NCI-H1105 (cell line): ENCODE data around the gene PDGFC.

Experiments
- DNase-seq: peaks from one replicate; lab custom pipeline; 2025; lab: John Stamatoyannopoulos, UW

PDGFC gene

DNA sequence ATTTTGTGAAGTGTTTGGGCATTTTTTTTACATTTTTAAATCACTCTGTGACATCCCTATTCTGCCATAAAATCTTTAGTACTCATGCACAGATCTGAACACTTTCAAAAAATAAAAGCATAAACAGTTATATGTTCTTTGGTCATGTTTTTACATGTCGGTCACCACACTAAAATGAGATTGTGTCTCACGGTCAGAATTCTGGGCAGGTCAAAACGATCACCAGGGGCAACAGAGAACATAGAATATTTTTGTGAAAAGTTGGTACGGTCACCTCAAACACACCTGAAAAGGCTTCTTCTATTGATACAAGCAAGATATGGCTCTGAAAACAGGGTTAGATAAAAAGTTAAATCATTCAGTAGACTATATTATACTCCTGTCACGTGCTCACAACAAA, 189.1 kb downstream of the PDGFC start:
- no peak for DNase-seq

DNA sequence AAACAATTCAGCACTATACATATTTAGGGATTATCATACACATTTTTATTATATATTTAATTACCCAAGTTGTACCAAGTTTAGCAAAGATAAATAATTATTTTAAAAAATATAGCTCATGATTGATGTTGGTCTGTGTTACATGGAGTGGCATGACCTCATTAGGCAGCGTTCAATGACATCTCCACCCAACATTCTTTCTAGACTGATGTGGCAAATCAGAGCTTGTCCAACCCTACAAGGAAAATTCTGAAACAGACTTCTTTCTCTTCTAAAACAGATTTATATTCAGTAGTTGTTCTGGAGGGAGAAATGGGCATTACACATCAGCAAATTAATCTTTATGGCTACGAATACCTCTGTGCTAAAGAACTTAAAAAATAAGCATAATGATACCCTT, 189.7 kb downstream of the PDGFC start:
- no peak for DNase-seq

DNA sequence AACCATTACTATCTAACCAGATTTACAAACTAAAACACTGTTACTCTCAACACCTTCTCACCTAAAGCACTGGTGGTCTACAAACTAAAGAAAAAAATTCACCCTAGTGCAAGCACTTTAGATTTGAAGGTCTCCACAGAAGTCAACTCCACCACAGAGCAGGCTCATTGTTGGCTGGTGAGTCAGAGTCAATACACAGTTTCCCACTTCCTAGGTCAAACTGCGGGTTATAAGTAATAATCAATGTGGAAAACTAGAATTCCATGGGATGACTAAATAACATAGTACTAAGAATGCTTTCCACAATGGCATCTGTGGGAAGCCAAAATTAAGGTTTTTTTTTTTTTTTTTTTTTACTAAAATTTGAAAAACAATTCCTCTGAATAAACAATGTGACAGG, 191.8 kb downstream of the PDGFC start:
- DNase-seq, result no peak

DNA sequence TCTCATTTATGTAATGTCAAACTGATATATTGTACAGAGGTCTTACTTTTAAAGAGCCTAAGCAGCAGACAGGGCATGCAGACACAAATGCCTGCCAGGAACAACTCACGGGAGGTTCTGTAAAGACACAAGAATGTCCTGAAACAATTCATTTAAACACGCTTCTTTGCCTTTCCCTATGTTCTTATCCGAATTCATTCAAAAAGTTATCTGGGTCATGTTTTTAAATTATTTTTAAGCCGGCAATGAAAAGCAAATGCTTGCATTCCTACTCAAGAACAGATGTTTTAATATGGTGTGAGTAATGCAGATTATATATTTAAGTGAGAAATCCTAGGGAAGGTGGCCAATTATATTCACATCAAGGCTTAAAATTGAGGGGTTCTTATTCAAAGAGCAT, 192.6 kb downstream of the PDGFC start:
- DNase-seq, result no peak

DNA sequence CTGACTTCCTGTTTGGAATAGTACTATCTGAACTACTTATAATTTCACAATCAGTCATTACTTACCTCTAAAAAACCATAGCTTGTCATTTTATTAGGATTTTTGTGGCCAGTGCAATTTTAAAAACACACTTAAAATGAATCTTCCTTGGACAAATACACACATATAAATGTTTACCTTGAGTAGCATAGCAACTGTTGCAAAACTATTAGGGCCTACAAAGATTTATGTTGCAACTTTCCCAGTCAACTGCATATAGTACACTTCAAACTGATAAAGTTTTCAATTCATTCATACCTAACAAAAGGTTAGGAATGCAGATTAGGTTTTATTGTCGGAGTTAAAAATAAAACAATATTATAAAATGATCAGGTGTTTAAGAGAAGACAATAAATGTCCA, 193.0 kb downstream of the PDGFC start:
- DNase-seq, result no peak

DNA sequence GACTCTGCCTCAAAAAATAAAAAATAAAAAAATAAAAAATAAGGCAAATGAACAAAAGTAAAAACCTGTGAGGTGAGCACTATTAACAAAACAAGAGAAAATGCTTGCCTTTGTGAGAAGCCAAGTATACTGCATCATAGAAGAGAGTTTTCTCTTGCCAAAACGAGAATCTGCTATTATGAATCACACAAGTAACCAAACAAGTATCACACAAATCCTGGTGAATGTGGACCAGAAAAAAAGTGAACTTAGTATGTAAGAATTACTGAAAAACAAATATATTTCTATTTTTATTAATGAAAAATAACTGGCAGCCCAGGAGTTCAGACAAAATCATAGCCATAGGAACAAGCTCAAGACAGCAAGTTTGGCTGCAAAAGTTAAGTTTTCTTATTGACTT, 193.5 kb downstream of the PDGFC start:
- DNase-seq, result no peak

- no peak for DNase-seq
These were observed 195.8 kb downstream of the PDGFC start for GRCh38 chr4:156775813-156776212.

- DNase-seq, result no peak
These were observed 197.2 kb downstream of the PDGFC start for GRCh38 chr4:156774422-156774821.

- DNase-seq, result no peak
These were observed 197.8 kb downstream of the PDGFC start for GRCh38 chr4:156773648-156774357.

DNA sequence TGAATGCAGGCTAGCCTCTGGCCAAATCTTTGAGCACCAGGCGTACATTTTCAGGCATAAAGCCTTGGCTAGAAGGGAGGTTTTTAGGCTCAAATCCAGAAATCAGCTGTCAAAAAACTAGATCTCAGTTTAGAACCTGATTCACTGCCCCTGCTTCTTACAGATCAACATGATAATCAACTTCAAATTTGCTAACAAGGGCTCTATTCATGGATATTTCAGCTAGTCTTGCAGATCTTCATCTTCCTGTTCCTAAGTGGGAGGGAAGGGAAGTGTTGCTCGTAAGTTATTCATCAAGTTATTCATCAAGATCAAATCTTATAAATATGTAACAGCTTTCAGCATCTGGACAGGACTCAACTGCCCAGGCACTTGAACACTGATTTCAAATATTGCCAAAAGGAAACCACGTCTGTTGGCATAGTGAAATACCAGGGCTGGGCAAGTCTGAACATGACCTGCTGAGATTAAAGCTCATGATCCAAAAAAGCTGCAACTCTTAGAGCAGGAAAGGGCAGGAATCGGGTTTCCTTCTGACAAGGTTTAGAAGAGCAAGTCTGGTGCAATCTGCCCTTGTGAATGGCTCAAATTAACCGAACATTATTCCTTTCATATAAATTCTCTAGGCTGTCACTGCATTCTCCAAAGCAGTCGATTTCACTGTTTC, 200.3 kb downstream of the PDGFC start:
- DNase-seq, result peak; percentile 68

GRCh38 chr4:156770140-156770539, 201.5 kb downstream of the PDGFC start:
- no peak for DNase-seq

GRCh38 chr4:156767911-156768415, 203.6 kb downstream of the PDGFC start:
- DNase-seq, result no peak

DNA sequence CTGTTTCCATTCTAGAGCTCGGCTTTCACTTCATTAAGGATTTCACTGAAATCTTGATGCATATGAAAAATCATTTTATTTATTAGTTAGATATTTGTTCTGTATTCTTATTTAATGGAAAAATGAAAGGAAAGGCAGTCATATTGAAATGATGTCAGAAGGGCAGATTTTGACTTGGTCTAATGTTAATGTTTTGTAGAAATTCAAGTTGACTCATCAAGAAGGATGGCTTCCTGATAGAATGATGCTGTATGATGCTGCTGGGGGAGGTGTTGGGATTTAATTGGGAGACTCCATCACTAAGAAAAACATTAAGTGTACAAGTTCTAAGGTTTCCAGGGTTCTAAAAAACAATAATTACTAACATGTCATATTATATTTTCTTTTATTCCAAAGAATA, 204.8 kb downstream of the PDGFC start:
- no peak for DNase-seq

- no peak for DNase-seq
These were observed 206.3 kb downstream of the PDGFC start for GRCh38 chr4:156765277-156765676.

DNA sequence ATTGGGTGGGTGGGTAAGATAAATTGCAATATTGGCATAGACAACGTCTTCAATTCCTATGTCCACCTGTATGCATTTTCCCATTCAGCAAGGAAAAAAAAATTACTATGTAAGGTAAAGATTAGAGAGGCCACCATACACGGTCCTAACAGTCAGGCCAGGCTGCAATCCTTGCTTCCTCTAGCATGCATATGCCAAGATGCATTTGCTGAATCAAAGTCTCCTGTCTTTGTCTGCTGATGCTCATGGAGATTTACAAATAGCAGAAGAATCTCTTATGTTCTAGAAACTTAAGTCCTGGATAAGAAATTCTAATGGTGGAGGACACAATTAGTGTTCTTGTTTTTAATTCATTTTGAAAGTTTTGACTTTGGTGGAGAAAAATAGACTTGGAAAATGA, 206.8 kb downstream of the PDGFC start:
- DNase-seq, result no peak

DNA sequence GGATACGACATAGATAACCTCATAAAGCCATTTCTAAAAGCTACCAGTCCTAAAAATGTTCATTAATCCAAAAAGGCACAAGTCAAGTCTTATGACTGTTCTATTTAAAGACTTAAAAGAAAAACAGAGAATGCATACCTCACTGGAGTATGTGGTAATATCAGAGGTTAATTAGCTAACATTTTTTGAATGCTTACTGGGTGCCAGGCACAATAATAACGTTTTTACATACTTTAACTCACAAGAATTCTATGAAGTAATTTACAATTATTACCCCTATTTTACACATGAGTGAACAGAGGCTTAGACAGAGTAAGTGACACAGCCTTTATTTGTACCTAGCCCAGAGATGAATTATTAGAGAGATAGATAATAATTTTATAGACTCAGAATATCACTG, 207.5 kb downstream of the PDGFC start:
- no peak for DNase-seq

GRCh38 chr4:156763511-156763910, 208.1 kb downstream of the PDGFC start:
- DNase-seq, result peak; percentile 66

DNA sequence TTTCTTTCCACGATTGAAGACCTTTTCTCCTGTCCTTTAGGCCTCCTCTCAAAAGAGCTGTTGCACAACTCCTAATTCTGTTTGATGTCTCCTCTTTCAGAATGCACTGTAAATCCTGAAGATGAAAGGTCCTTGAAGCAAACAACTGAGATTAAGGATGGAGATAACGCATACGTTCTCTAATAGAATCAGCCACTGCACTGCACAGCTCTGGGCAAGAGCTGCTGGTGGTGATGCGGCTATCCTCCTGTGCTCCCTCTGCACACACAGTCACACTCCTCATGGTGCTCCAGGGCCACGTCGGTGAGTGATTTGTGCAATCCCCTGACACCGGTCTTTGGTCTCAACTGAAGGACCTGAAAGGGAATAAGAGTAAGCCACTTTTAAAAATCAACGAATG, 208.7 kb downstream of the PDGFC start:
- DNase-seq, result no peak

DNA sequence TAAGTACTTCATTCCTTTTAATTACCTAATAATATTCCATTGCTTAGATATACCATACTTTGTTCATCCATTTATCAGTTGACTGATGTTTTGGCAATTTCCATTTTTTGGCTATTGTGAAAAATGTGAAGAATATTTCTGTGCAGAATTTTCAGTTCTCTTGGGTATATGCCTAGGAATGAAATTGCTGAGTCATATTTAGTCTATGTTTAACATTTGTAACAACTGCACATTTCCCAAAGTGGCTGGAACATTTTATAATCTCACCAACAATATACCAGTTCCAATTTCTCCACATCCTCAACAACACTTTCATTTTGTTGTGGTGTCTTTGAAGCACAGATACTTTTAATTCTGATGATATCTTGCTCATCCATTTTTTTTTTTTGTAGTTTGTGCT, 215.5 kb downstream of the PDGFC start:
- DNase-seq, result no peak

GRCh38 chr4:156754832-156755570, 216.6 kb downstream of the PDGFC start:
- no peak for DNase-seq

DNA sequence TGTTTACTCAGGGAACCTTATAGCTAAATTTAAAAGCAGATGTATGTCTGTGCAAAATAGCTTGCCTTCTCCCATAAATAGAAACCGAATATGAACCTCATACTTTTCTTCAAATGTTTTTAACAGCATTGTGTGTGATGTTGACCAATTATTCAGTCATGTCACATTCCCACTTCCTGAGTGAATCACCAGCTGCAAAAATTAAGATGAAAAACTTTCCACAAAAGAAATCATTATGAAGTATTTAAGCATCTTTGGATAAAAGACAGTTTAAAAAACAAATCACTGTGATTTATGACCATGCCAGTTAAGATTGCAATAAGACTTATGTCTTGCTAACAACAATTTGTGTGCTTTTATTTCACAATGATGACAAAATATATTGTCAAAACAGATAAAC, 220.1 kb downstream of the PDGFC start:
- no peak for DNase-seq

DNA sequence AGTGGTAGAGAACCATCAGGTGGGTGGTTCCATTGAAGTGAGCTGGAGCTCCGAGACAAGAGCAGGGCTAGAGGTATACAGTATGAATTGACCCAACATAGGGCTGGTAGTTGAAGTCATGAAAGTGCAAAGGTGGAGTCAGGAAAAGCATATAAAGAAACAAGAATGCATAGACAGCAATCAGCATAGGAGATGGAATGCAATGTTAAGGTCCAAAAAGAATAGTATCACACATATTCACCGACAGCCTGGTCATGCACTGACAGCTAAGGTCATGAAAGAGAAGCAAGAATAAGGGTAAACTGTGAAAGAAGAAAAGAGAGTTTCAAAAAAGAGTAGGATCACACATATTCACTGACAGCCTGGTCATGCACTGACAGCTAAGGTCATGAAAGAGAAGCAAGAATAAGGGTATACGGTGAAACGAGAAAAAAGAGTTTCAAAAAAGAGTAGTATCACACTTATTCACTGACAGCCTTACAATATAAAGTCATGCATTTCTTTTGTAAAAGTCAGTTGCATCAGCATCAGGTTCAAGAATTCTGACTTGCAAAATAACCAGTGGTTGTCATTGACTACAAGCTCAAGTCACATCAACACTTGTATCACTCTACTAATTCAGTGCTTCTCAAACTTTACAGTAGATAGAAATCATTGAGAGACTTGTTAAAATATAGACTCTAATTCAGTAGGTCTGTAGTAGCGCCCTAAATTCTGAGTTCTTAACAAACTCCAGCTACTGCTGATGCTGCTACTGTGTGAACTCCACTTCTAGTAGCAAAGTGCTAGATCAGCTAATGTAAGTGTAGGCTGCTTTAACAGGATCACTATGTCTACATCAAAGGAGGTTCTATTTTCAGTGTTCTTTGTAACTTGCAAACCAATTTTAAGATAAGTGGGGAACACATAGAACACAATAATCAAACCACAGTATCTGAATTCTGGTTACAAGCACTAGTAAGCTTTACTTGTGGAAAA, 221.9 kb downstream of the PDGFC start:
- DNase-seq, result no peak
